Measurements from ENCODE around the gene TDP1.

The TDP1 gene

DNA sequence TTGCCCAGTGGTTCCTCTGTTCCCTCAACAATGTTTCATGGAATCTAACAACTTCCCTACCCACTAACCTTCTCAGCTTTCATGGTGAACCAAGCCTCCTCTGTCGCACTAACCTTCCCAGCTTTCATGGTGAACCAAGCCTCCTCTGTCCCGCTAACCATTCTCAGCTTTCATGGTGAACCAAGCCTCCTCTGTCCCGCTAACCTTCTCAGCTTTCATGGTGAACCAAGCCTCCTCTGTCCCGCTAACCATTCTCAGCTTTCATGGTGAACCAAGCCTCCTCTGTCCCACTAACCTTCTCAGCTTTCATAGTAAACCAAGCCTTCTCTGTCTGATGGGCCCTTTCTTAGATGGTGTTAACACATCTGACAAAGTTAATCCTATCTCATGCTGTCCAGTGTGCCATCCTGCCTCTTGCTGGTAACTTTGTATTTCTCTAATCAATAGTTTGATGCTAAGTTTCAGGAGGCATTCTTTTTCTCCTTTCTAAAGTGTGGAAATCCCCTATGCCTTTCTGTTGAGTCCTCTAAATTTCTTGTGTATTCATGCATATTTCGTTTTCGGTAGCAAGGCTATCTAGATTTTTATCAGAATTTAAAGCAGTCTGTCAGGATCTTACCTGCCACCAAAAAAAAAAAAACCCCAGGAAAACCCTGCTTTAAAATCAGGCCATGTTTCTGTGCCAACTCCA, 79.3 kb downstream of the TDP1 start:
- TF ChIP-seq, protein P1, sequence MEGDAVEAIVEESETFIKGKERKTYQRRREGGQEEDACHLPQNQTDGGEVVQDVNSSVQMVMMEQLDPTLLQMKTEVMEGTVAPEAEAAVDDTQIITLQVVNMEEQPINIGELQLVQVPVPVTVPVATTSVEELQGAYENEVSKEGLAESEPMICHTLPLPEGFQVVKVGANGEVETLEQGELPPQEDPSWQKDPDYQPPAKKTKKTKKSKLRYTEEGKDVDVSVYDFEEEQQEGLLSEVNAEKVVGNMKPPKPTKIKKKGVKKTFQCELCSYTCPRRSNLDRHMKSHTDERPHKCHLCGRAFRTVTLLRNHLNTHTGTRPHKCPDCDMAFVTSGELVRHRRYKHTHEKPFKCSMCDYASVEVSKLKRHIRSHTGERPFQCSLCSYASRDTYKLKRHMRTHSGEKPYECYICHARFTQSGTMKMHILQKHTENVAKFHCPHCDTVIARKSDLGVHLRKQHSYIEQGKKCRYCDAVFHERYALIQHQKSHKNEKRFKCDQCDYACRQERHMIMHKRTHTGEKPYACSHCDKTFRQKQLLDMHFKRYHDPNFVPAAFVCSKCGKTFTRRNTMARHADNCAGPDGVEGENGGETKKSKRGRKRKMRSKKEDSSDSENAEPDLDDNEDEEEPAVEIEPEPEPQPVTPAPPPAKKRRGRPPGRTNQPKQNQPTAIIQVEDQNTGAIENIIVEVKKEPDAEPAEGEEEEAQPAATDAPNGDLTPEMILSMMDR (IDR thresholded peaks at IDR 0.05; ENCODE audit: low read depth, low read length, missing control alignments) = no peak
- no peak overlapping the region for H3K4me3 ChIP-seq (replicated peaks; ENCODE audit: low read depth, low read length)
- no peak for DNase-seq (ENCODE audit: extremely low read depth, low read depth)

DNA sequence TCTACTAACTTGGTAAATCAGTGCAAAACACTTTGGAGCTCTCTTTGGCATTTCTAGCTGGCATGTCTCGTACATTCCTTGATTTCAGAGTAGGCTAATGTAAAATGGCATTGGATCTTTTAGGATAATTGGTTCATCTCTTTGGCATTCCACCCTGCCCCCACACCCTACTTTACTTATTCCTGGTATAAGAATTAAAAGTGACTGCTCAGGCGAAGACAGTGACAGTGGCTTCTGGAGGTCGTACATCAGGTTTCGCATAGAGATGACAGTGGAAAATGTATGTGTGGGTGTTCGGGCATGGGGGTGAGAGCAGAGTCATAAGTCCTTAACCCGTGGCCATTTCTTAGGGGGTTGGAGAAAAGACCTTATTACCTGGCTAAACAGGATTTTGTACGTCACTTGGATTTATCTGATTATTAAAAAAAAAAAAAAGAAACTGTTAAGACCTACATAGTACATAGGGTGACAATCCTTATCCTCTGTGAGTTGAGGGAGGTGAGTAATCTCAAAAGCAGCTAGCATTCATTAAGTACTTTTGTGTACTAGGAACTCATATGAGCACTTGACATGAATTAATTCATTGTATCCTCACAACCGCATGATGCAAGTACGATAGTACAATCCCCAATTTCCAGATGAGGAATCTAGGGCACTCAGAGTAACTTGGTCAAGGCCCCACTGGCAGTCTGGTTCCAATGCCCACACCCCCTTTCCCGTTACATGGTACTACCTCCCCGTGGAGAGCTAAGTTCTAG, 83.7 kb downstream of the TDP1 start:
- DNase-seq (ENCODE audit: extremely low read depth, low read depth) = no peak
- TF ChIP-seq, protein P1 (IDR thresholded peaks at IDR 0.05; ENCODE audit: low read depth, low read length, missing control alignments) = no peak

DNA sequence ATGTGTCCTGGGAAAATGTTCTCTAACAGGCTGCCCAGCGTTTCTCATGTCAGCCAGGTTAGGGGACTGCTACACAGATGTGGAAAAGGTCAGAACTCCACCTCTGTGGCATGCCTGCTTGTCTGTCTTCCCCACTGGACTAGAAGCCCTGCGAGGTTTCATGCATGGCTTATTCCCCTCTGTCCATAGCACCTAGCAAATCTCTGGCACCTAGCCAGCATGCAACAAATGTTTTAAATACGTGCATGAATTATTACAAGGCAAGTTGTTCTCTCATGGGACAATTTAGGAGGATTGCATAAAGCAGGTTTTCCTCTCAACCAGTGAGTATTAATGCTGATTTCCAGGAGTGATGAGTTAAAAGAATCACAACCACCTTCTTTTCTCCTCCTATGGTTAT, 84.7 kb downstream of the TDP1 start:
- TF ChIP-seq, protein P1 (IDR thresholded peaks at IDR 0.05; ENCODE audit: low read depth, low read length, missing control alignments) = no peak
- DNase-seq (ENCODE audit: extremely low read depth, low read depth) = no peak
- no peak overlapping the region for H3K4me3 ChIP-seq (replicated peaks; ENCODE audit: low read depth, low read length)

More for the DNA sequence above, 83.7 kb downstream of the TDP1 start:
- H3K4me3 ChIP-seq (replicated peaks; ENCODE audit: low read depth, low read length) = no peak overlapping the region

DNA sequence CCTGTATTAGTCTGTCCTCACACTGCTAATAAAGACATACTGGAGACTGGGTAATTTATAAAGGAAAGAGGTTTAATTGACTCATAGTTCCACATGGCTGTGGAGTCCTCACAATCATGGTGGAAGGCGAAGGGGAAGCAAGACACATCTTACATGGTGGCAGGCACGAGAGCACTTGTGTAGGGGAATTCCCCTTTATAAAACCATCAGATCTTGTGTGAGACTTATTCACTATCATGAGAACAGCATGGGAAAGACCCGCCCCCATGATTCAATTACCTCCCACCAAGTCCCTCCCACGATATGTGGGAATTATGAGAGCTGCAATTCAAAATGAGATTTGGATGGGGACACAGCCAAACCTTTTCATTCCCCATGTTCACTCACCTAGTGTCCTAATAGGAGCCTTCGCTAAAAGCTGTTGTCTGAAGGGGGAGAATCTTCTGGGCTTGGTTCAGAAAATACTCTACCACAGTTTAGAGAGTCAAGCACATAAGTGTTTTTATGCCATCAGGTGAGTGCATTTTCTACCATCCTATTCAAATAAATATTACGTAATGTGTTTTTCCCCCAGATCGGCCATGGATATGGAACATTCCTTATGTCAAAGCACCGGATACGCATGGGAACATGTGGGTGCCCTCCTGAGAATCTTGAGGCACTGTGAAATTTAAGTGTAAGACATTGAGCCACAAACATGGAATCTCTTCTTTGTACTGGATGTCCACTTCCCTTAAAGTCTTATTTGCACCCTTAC, 86.9 kb downstream of the TDP1 start:
- no peak overlapping the region for H3K4me3 ChIP-seq (replicated peaks; ENCODE audit: low read depth, low read length)
- no peak for DNase-seq (ENCODE audit: extremely low read depth, low read depth)
- TF ChIP-seq, protein P1 (IDR thresholded peaks at IDR 0.05; ENCODE audit: low read depth, low read length, missing control alignments) = no peak

DNA sequence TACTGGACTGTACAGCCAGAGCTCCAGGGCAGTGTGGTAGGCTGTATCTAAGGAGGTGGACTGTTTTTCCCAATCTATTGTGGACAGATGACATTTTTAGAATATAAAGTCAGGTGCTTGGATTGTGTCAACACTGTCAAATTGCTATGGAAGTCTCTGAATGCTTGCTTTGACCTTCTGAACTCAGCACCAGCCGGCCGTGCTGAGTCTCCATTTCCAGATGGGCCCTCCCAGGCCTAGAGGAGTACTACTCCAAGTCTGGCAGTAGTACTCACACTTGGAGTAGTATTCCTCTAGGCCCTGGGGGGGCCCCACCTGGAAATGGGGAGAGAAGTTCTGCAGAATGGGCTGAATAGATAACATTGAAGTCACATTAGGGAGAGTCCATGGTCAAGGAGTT, 89.9 kb downstream of the TDP1 start:
- DNase-seq (ENCODE audit: extremely low read depth, low read depth) = no peak
- no peak overlapping the region for H3K4me3 ChIP-seq (replicated peaks; ENCODE audit: low read depth, low read length)
- TF ChIP-seq, protein P1 (IDR thresholded peaks at IDR 0.05; ENCODE audit: low read depth, low read length, missing control alignments) = no peak

DNA sequence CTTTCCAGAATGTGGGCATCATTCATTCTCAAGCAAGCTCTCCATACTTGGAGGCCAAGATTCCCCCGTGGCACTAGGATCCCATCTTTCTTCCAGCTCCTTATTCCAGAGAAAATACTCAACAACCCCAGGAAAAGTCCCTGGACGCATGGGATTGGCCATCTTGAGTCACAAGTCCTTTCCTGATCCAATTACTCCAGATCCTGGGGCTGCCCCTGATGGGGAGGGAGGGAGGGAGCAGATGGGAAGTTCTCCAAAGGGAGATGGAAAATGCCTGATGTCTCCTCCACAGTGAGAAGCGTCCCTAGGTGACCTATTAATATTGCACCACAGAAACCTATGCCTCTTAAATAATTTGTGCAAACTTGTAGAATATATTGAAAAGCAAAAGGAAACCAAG, 93.7 kb downstream of the TDP1 start:
- no peak for DNase-seq (ENCODE audit: extremely low read depth, low read depth)
- TF ChIP-seq, protein P1 (IDR thresholded peaks at IDR 0.05; ENCODE audit: low read depth, low read length, missing control alignments) = no peak
- no peak overlapping the region for H3K4me3 ChIP-seq (replicated peaks; ENCODE audit: low read depth, low read length)

Data from HFF-Myc (cell line).